B cell (primary cell): ENCODE measurements around the gene NDOR1. TPM values are rescaled to one million over a fixed set of nuclear protein-coding genes. Genes with fewer than 3 reads are reported as not detected.

ENCODE experiments used
- ATAC-seq: fragments of 200-7000 bp; cut with Tn5 transposase; one replicate; pipeline ENCODE4 v1.10.0; 2021; ENCODE audit warnings: low read depth, mild to moderate bottlenecking, moderate number of reproducible peaks, moderate library complexity
- CTCF ChIA-PET: fragments of 350-600 bp; sonication (Branson Sonifier 250); formaldehyde crosslinking; loops from one replicate; lab custom pipeline; 2021; ENCODE audit warnings: antibody characterized with exemption, inconsistent platforms; lab: Charles Lee
- POLR2A ChIA-PET: fragments of 350-600 bp; sonication (Branson Sonifier 250); formaldehyde crosslinking; loops from one replicate; lab custom pipeline; 2021; ENCODE audit warnings: antibody characterized with exemption; lab: Charles Lee
- DNase-seq: peaks from one replicate; pipeline ENCODE4 v3.0.0; 2013
- H2AFZ ChIP-seq: 2 replicates; pipeline ENCODE4 v1.6.1; 2012; ENCODE audit warnings: mild to moderate bottlenecking, low read depth, low read length; ENCODE audit not compliant: insufficient read depth, poor library complexity, severe bottlenecking
- H3K27ac ChIP-seq, 2 donors: 1 replicate in 1 of 2; 2 replicates in 1 of 2; pipeline ENCODE4 v1.5.1; 2012 to 2013; ENCODE audit warnings: low read length in 2 of 2, mild to moderate bottlenecking in 2 of 2, moderate library complexity in 1 of 2
- H3K27me3 ChIP-seq, 4 experiments: fragments of 200-600 bp in 1 of 4; sonication (generic) in 1 of 4; replicated peaks in 1 of 4; 1 replicate in 2 of 4; 2 replicates in 2 of 4; pipeline versions ENCODE4 v1.6.1 to v1.7.0; 2013 to 2016; ENCODE audit warnings: low read length in 3 of 4, mild to moderate bottlenecking in 2 of 4, mixed read lengths in 1 of 4, moderate library complexity in 1 of 4; ENCODE audit not compliant: insufficient read depth in 4 of 4, control insufficient read depth in 3 of 4; ENCODE audit errors: control extremely low read depth in 1 of 4
- H3K36me3 ChIP-seq, 2 experiments: replicated peaks in 1 of 2; 1 replicate in 1 of 2; 2 replicates in 1 of 2; pipeline versions ENCODE4 v1.6.1 to v1.7.1; 2013; ENCODE audit warnings: low read length in 1 of 2; ENCODE audit not compliant: insufficient read depth in 2 of 2, control insufficient read depth in 1 of 2; ENCODE audit errors: control extremely low read depth in 1 of 2, extremely low read depth in 1 of 2
- H3K4me1 ChIP-seq, 2 donors: fragments of 200-600 bp in 1 of 2; sonication (generic) in 1 of 2; 1 replicate in 1 of 2; 2 replicates in 1 of 2; pipeline versions ENCODE4 v1.5.1 to v1.6.1; 2013 to 2017; ENCODE audit warnings: low read length in 2 of 2; ENCODE audit not compliant: control insufficient read depth in 2 of 2, insufficient read depth in 2 of 2
- H3K4me2 ChIP-seq: replicated peaks from 2 replicates; pipeline ENCODE3; 2012; ENCODE audit warnings: mild to moderate bottlenecking, low read depth, low read length; ENCODE audit not compliant: poor library complexity, severe bottlenecking
- H3K4me3 ChIP-seq, 5 experiments: fragments of 200-600 bp in 1 of 5; sonication (generic) in 1 of 5; 1 replicate in 3 of 5; 2 replicates in 2 of 5; pipeline versions ENCODE4 v1.5.1 to v1.7.0; 2011 to 2016; ENCODE audit warnings: low read length in 4 of 5, mild to moderate bottlenecking in 4 of 5, low read depth in 2 of 5, control low read depth in 1 of 5, moderate library complexity in 1 of 5; ENCODE audit not compliant: insufficient read depth in 1 of 5; ENCODE audit errors: control extremely low read depth in 1 of 5, extremely low read depth in 1 of 5
- H3K79me2 ChIP-seq: fragments of 200-600 bp; sonication (generic); one replicate; pipeline ENCODE4 v1.6.0; 2016; ENCODE audit warnings: low read length; ENCODE audit not compliant: control insufficient read depth, insufficient read depth
- H3K9ac ChIP-seq: fragments of 200-600 bp; sonication (generic); 2 replicates; pipeline ENCODE4 v1.6.1; 2017; ENCODE audit warnings: mild to moderate bottlenecking, low read length, moderate library complexity
- H3K9me3 ChIP-seq, 3 donors: one replicate each; pipeline versions ENCODE4 v1.6.1 to v1.7.1; 2013; ENCODE audit warnings: low read length in 2 of 3; ENCODE audit not compliant: control insufficient read depth in 2 of 3, insufficient read depth in 1 of 3; ENCODE audit errors: control extremely low read depth in 1 of 3
- H4K20me1 ChIP-seq: 2 replicates; pipeline ENCODE4 v1.6.0; 2012; ENCODE audit warnings: mild to moderate bottlenecking, low read length; ENCODE audit not compliant: insufficient read depth, control insufficient read depth, poor library complexity, severe bottlenecking
- H3K27ac Mint-ChIP-seq: one replicate; pipeline ENCODE4 v1.8.0; 2021; ENCODE audit warnings: mixed read lengths
- H3K27me3 Mint-ChIP-seq: one replicate; pipeline ENCODE4 v1.8.0; 2021; ENCODE audit warnings: mixed read lengths
- H3K4me1 Mint-ChIP-seq: one replicate; pipeline ENCODE4 v1.8.0; 2021; ENCODE audit warnings: mixed read lengths
- H3K4me3 Mint-ChIP-seq: one replicate; pipeline ENCODE4 v1.8.0; 2021; ENCODE audit warnings: mixed read lengths
- H3K9me3 Mint-ChIP-seq: one replicate; pipeline ENCODE4 v1.8.0; 2022; ENCODE audit warnings: mixed read lengths; ENCODE audit not compliant: insufficient read depth
- EZH2 ChIP-seq: IDR thresholded peaks from 2 replicates; pipeline ENCODE4 v1.6.1; 2012; ENCODE audit warnings: borderline replicate concordance, low read depth, mild to moderate bottlenecking, moderate library complexity, low read length; ENCODE audit not compliant: insufficient read depth, poor library complexity, severe bottlenecking
- WGBS: methylation state at CpG from one replicate; pipeline ENCODE4 v1.1.5; 2013; ENCODE audit warnings: missing lambda C conversion rate; ENCODE audit not compliant: insufficient coverage; 5-methylcytosine and 5-hydroxymethylcytosine counted together
- intact Hi-C: fragments of 100-400 bp; cut with micrococcal nuclease; formaldehyde crosslinking; loops from one replicate; pipeline ENCODE4 v1.10.0; 2022
- polyA plus RNA-seq: library from polyadenylated mRNA; depleted of rRNA; stranded (reverse); fragments of >200 nt; gene quantifications from 2 replicates; pipeline ENCODE4 v1.2.3, GENCODE V29; 2012
- total RNA-seq, 2 donors: library from RNA; stranded (reverse); fragments of 120-200 nt in 1 of 2; gene quantifications; 1 replicate in 1 of 2; 2 replicates in 1 of 2; pipeline versions ENCODE4 v1.2.3 to v1.2.4, GENCODE V29; 2013 to 2022
- TF ChIP-seq, protein P1 (sequence below): fragments of 200-600 bp; IDR thresholded peaks from one replicate; pipeline ENCODE4 v1.8.0; 2022; ENCODE audit warnings: antibody characterized with exemption, mild to moderate bottlenecking

The NDOR1 gene
- total and polyA plus RNA-seq, 2 donors (not counting 1 experiment from before 2014, with no cell fraction given), result 36.4 to 40.9 TPM

DNA sequence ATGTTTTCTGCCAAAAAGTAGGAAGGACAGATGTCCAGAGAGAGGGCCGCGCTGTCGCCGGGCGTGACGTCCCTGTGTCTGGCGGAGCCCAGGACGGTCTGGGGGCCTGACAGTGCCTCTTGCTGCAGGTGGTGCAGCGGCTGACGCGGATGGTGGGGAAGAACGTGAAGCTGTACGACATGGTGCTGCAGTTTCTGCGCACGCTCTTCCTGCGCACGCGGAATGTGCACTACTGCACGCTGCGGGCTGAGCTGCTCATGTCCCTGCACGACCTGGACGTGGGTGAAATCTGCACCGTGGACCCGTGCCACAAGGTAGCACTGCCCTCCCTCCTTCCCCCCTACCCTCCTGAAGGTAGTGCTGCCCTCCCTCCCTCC is 57.4 kb downstream of the NDOR1 start:
- no peak for TF ChIP-seq EZH2
- TF ChIP-seq, protein P1, sequence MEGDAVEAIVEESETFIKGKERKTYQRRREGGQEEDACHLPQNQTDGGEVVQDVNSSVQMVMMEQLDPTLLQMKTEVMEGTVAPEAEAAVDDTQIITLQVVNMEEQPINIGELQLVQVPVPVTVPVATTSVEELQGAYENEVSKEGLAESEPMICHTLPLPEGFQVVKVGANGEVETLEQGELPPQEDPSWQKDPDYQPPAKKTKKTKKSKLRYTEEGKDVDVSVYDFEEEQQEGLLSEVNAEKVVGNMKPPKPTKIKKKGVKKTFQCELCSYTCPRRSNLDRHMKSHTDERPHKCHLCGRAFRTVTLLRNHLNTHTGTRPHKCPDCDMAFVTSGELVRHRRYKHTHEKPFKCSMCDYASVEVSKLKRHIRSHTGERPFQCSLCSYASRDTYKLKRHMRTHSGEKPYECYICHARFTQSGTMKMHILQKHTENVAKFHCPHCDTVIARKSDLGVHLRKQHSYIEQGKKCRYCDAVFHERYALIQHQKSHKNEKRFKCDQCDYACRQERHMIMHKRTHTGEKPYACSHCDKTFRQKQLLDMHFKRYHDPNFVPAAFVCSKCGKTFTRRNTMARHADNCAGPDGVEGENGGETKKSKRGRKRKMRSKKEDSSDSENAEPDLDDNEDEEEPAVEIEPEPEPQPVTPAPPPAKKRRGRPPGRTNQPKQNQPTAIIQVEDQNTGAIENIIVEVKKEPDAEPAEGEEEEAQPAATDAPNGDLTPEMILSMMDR, result no peak
- Histone ChIP-seq H2AFZ (no peak overlapping the region), H3K36me3 (peaks cover 0 to 30% of the 10 kb centered on the region in 2 experiments), H3K27ac (no peak overlapping the region), H3K9ac (no peak overlapping the region), H3K27me3 (no peaks in the 10 kb centered on the region), H3K9me3 (no peaks in the 10 kb centered on the region), H4K20me1 (peaks cover 24% of the 10 kb centered on the region), H3K79me2 (peaks cover 28% of the 10 kb centered on the region), H3K4me3 (no peak overlapping the region), H3K4me1 (peaks cover 3 to 14% of the 10 kb centered on the region in 2 donors), H3K4me2 (no peak overlapping the region)
- H3K4me1 Mint-ChIP-seq, result peaks cover 4% of the 10 kb centered on the region
- no peak overlapping the region for H3K4me3 Mint-ChIP-seq
- no peaks in the 10 kb centered on the region for H3K27me3 Mint-ChIP-seq
- no peak for ATAC-seq
- POLR2A ChIA-PET, result no interaction called here
- no peak for DNase-seq
- no peak overlapping the region for H3K27ac Mint-ChIP-seq
- intact Hi-C loops, result no loop called here
- CTCF ChIA-PET, result interaction anchor here (2.1 to 3.2 kb wide), 2 partner anchors 26 to 234 kb away, joined by 4 to 13 read pairs; no protein-coding TSS in a partner anchor
- no peaks in the 10 kb centered on the region for H3K9me3 Mint-ChIP-seq
- WGBS, result 90% methylated on average over 19 of the region's 24 CpGs

DNA sequence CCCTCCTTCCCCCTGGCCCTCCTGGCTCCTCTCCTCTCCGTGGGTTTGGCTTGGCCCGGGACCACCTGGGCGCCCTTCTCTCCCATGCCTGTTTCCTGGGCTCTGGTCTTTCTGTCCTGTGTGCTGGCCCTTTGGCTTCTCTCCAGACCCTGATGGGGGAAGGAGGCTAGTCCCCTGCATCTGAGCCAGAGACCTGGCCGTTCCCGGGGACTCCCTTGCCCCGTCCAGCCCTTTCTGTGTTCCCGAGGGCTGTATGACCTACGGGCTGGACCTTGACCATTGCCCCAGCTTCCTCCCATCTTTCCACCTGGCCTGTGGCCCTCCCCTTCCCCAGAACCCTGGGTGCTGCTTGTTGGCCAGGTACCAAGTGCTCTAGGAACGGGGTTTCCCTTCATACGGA is 58.0 kb downstream of the NDOR1 start:
- Mint-ChIP-seq H3K9me3 (no peaks in the 10 kb centered on the region), H3K27me3 (no peaks in the 10 kb centered on the region), H3K4me3 (no peak overlapping the region), H3K4me1 (peaks cover 10% of the 10 kb centered on the region), H3K27ac (no peak overlapping the region)
- ATAC-seq (no peak), DNase-seq (no peak)
- 93% methylated on average over 8 of the region's 10 CpGs for WGBS
- intact Hi-C loops, result no loop called here
- Histone ChIP-seq H3K4me2 (no peak overlapping the region), H3K9me3 (no peaks in the 10 kb centered on the region), H4K20me1 (peaks cover 29% of the 10 kb centered on the region), H3K27me3 (no peaks in the 10 kb centered on the region), H3K36me3 (peaks cover 0 to 30% of the 10 kb centered on the region in 2 experiments), H3K9ac (no peak overlapping the region), H2AFZ (no peak overlapping the region), H3K79me2 (peaks cover 22% of the 10 kb centered on the region), H3K27ac (no peak overlapping the region), H3K4me3 (no peak overlapping the region), H3K4me1 (peaks cover 5 to 20% of the 10 kb centered on the region in 2 donors)
- POLR2A ChIA-PET, result interaction anchor here (0.6 kb wide), 1 partner anchor 53 kb away, joined by 3 read pairs; no protein-coding TSS in a partner anchor
- CTCF ChIA-PET, result interaction anchor here (1.4 to 2.1 kb wide), 2 partner anchors 23 to 234 kb away, joined by 3 to 4 read pairs; partner anchors contain the start of gene TUBB4B
- TF ChIP-seq, protein P1, result no peak
- no peak for TF ChIP-seq EZH2
